Measurements from ENCODE around the gene PHTF1.

Gene PHTF1

GRCh38 chr1:113793878-113794834 is 34.9 kb upstream of the PHTF1 start:
- Histone ChIP-seq H2BK120ac (ENCODE audit: low read depth, low read length) (no peak overlapping the region), H2BK12ac (ENCODE audit: low read length) (no peak overlapping the region), H3K27ac (replicated peaks; ENCODE audit: low read length) (no peak overlapping the region), H3K9ac (ENCODE audit: low read depth, low read length, poor library complexity) (no peak overlapping the region), H3K79me1 (ENCODE audit: low read depth, low read length) (no peaks in the 10 kb centered on the region), H3K14ac (ENCODE audit: low read length) (no peak overlapping the region), H3K27me3 (ENCODE audit: control insufficient read depth in 3 of 3, insufficient read depth in 3 of 3, low read depth in 1 of 3, low read length in 3 of 3) (no peaks in the 10 kb centered on the region), H3K4ac (ENCODE audit: low read length) (no peak overlapping the region), H2BK5ac (ENCODE audit: low read length) (no peak overlapping the region), H3K4me2 (ENCODE audit: insufficient read depth, low read length, poor library complexity, severe bottlenecking) (no peak overlapping the region), H3K23ac (ENCODE audit: low read depth, low read length, poor library complexity) (no peak overlapping the region), H2AFZ (ENCODE audit: low read length) (no peak overlapping the region), H3K4me3 (ENCODE audit: low read length in 2 of 2) (no peak overlapping the region), H3K4me1 (ENCODE audit: control insufficient read depth in 2 of 2, insufficient read depth in 1 of 2, low read depth in 1 of 2, low read length in 2 of 2) (peaks cover 0 to under 1% of the 10 kb centered on the region in 2 donors), H3K36me3 (replicated peaks in 1 of 2; ENCODE audit: control insufficient read depth in 2 of 2, insufficient read depth in 2 of 2, low read length in 2 of 2) (peaks cover 8 to 76% of the 10 kb centered on the region in 2 donors), H2AK5ac (ENCODE audit: low read depth, low read length) (no peak overlapping the region), H2BK15ac (ENCODE audit: low read length) (no peak overlapping the region), H4K91ac (ENCODE audit: low read depth, low read length, poor library complexity) (no peak overlapping the region), H4K8ac (ENCODE audit: low read depth, low read length) (no peak overlapping the region), H3K9me3 (replicated peaks in 1 of 2; ENCODE audit: control insufficient read depth in 2 of 2, insufficient read depth in 1 of 2, low read depth in 1 of 2, low read length in 2 of 2) (peaks cover 0 to 3% of the 10 kb centered on the region in 2 donors), H3K18ac (ENCODE audit: low read length) (no peak overlapping the region)
- no peak for DNase-seq (ENCODE audit: low spot score)
- no CpG with 5 or more reads among the region's 9 CpGs for WGBS, 2 donors (ENCODE audit: extremely low coverage in 2 of 2, insufficient read length in 2 of 2, insufficient replicate concordance in 1 of 2)

- Histone ChIP-seq H3K27me3 (ENCODE audit: control insufficient read depth in 3 of 3, insufficient read depth in 3 of 3, low read depth in 1 of 3, low read length in 3 of 3) (no peaks in the 10 kb centered on the region), H3K4ac (ENCODE audit: low read length) (no peak overlapping the region), H3K27ac (replicated peaks; ENCODE audit: low read length) (no peak overlapping the region), H2BK5ac (ENCODE audit: low read length) (no peak overlapping the region), H3K36me3 (replicated peaks in 1 of 2; ENCODE audit: control insufficient read depth in 2 of 2, insufficient read depth in 2 of 2, low read length in 2 of 2) (peaks cover 8 to 81% of the 10 kb centered on the region in 2 donors), H3K4me1 (ENCODE audit: control insufficient read depth in 2 of 2, insufficient read depth in 1 of 2, low read depth in 1 of 2, low read length in 2 of 2) (peaks cover 0 to 1% of the 10 kb centered on the region in 2 donors), H2AK5ac (ENCODE audit: low read depth, low read length) (no peak overlapping the region), H3K4me2 (ENCODE audit: insufficient read depth, low read length, poor library complexity, severe bottlenecking) (no peak overlapping the region), H2BK15ac (ENCODE audit: low read length) (no peak overlapping the region), H3K9ac (ENCODE audit: low read depth, low read length, poor library complexity) (no peak overlapping the region), H3K23ac (ENCODE audit: low read depth, low read length, poor library complexity) (no peak overlapping the region), H4K8ac (ENCODE audit: low read depth, low read length) (no peak overlapping the region), H3K79me1 (ENCODE audit: low read depth, low read length) (no peaks in the 10 kb centered on the region), H2AFZ (ENCODE audit: low read length) (no peak overlapping the region), H2BK12ac (ENCODE audit: low read length) (no peak overlapping the region), H4K91ac (ENCODE audit: low read depth, low read length, poor library complexity) (no peak overlapping the region), H3K9me3 (replicated peaks in 1 of 2; ENCODE audit: control insufficient read depth in 2 of 2, insufficient read depth in 1 of 2, low read depth in 1 of 2, low read length in 2 of 2) (peaks cover 0 to 8% of the 10 kb centered on the region in 2 donors), H3K18ac (ENCODE audit: low read length) (no peak overlapping the region), H3K4me3 (ENCODE audit: low read length in 2 of 2) (no peak overlapping the region), H2BK120ac (ENCODE audit: low read depth, low read length) (no peak overlapping the region), H3K14ac (ENCODE audit: low read length) (no peak overlapping the region)
- DNase-seq (ENCODE audit: low spot score) = no peak
- no CpG with 5 or more reads among the region's 1 CpG for WGBS, 2 donors (ENCODE audit: extremely low coverage in 2 of 2, insufficient read length in 2 of 2, insufficient replicate concordance in 1 of 2)
These were observed 33.7 kb upstream of the PHTF1 start for GRCh38 chr1:113792986-113793385.

- Histone ChIP-seq H2AK5ac (ENCODE audit: low read depth, low read length) (no peak overlapping the region), H2BK120ac (ENCODE audit: low read depth, low read length) (no peak overlapping the region), H3K79me1 (ENCODE audit: low read depth, low read length) (no peaks in the 10 kb centered on the region), H3K4me2 (ENCODE audit: insufficient read depth, low read length, poor library complexity, severe bottlenecking) (no peak overlapping the region), H3K36me3 (replicated peaks in 1 of 2; ENCODE audit: control insufficient read depth in 2 of 2, insufficient read depth in 2 of 2, low read length in 2 of 2) (peaks cover 7 to 80% of the 10 kb centered on the region in 2 donors), H2BK5ac (ENCODE audit: low read length) (no peak overlapping the region), H3K23ac (ENCODE audit: low read depth, low read length, poor library complexity) (no peak overlapping the region), H3K9ac (ENCODE audit: low read depth, low read length, poor library complexity) (no peak overlapping the region), H3K4me3 (ENCODE audit: low read length in 2 of 2) (no peak overlapping the region), H2BK15ac (ENCODE audit: low read length) (no peak overlapping the region), H2AFZ (ENCODE audit: low read length) (no peak overlapping the region), H4K8ac (ENCODE audit: low read depth, low read length) (no peak overlapping the region), H3K4me1 (ENCODE audit: control insufficient read depth in 2 of 2, insufficient read depth in 1 of 2, low read depth in 1 of 2, low read length in 2 of 2) (peaks cover 0 to 1% of the 10 kb centered on the region in 2 donors), H3K27ac (replicated peaks; ENCODE audit: low read length) (no peak overlapping the region), H3K4ac (ENCODE audit: low read length) (no peak overlapping the region), H3K18ac (ENCODE audit: low read length) (no peak overlapping the region), H2BK12ac (ENCODE audit: low read length) (no peak overlapping the region), H4K91ac (ENCODE audit: low read depth, low read length, poor library complexity) (no peak overlapping the region), H3K9me3 (replicated peaks in 1 of 2; ENCODE audit: control insufficient read depth in 2 of 2, insufficient read depth in 1 of 2, low read depth in 1 of 2, low read length in 2 of 2) (peaks cover 0 to 8% of the 10 kb centered on the region in 2 donors), H3K27me3 (ENCODE audit: control insufficient read depth in 3 of 3, insufficient read depth in 3 of 3, low read depth in 1 of 3, low read length in 3 of 3) (no peaks in the 10 kb centered on the region), H3K14ac (ENCODE audit: low read length) (no peak overlapping the region)
- no peak for DNase-seq (ENCODE audit: low spot score)
- no CpG with 5 or more reads among the region's 5 CpGs for WGBS, 2 donors (ENCODE audit: extremely low coverage in 2 of 2, insufficient read length in 2 of 2, insufficient replicate concordance in 1 of 2)
These were observed 33.2 kb upstream of the PHTF1 start for GRCh38 chr1:113792471-113792870.

GRCh38 chr1:113788802-113789201 is 29.5 kb upstream of the PHTF1 start:
- Histone ChIP-seq H3K14ac (ENCODE audit: low read length) (no peak overlapping the region), H3K36me3 (replicated peaks in 1 of 2; ENCODE audit: control insufficient read depth in 2 of 2, insufficient read depth in 2 of 2, low read length in 2 of 2) (peaks cover 0 to 58% of the 10 kb centered on the region in 2 donors), H3K4ac (ENCODE audit: low read length) (no peak overlapping the region), H3K4me3 (ENCODE audit: low read length in 2 of 2) (no peak overlapping the region), H3K9me3 (replicated peaks in 1 of 2; ENCODE audit: control insufficient read depth in 2 of 2, insufficient read depth in 1 of 2, low read depth in 1 of 2, low read length in 2 of 2) (peaks cover 0 to 8% of the 10 kb centered on the region in 2 donors), H3K27ac (replicated peaks; ENCODE audit: low read length) (no peak overlapping the region), H4K91ac (ENCODE audit: low read depth, low read length, poor library complexity) (no peak overlapping the region), H4K8ac (ENCODE audit: low read depth, low read length) (no peak overlapping the region), H3K4me2 (ENCODE audit: insufficient read depth, low read length, poor library complexity, severe bottlenecking) (no peak overlapping the region), H2BK120ac (ENCODE audit: low read depth, low read length) (no peak overlapping the region), H3K23ac (ENCODE audit: low read depth, low read length, poor library complexity) (no peak overlapping the region), H2BK5ac (ENCODE audit: low read length) (no peak overlapping the region), H3K18ac (ENCODE audit: low read length) (no peak overlapping the region), H3K27me3 (ENCODE audit: control insufficient read depth in 3 of 3, insufficient read depth in 3 of 3, low read depth in 1 of 3, low read length in 3 of 3) (no peaks in the 10 kb centered on the region), H3K4me1 (ENCODE audit: control insufficient read depth in 2 of 2, insufficient read depth in 1 of 2, low read depth in 1 of 2, low read length in 2 of 2) (peaks cover 0 to 4% of the 10 kb centered on the region in 2 donors), H3K9ac (ENCODE audit: low read depth, low read length, poor library complexity) (no peak overlapping the region), H2BK15ac (ENCODE audit: low read length) (no peak overlapping the region), H2AFZ (ENCODE audit: low read length) (no peak overlapping the region), H3K79me1 (ENCODE audit: low read depth, low read length) (no peaks in the 10 kb centered on the region), H2BK12ac (ENCODE audit: low read length) (no peak overlapping the region), H2AK5ac (ENCODE audit: low read depth, low read length) (no peak overlapping the region)
- WGBS, 2 donors (ENCODE audit: extremely low coverage in 2 of 2, insufficient read length in 2 of 2, insufficient replicate concordance in 1 of 2) = no CpG with 5 or more reads among the region's 3 CpGs
- no peak for DNase-seq (ENCODE audit: low spot score)

Measured in neuronal stem cell (in vitro differentiated cells).